GM23338 (cell line): ENCODE results near the gene SFTA2. TPM values are rescaled to one million over a fixed set of nuclear protein-coding genes. Genes with fewer than 3 reads are reported as not detected.

Experiments
- ATAC-seq: fragments of 200-7000 bp; cut with Tn5 transposase; 3 replicates; pipeline ENCODE4 v1.9.1; 2020
- DNase-seq: peaks from one replicate; pipeline ENCODE4 v3.0.0-alpha.2; 2015; ENCODE audit warnings: low spot score
- H2AFZ ChIP-seq: fragments of 200-600 bp; sonication (generic); 2 replicates; pipeline ENCODE4 v1.8.0; 2016; ENCODE audit warnings: antibody characterized with exemption, mild to moderate bottlenecking, moderate library complexity
- H3F3A ChIP-seq: fragments of 200-600 bp; sonication (generic); replicated peaks from 2 replicates; pipeline ENCODE4 v1.8.0; 2017; ENCODE audit warnings: antibody characterized with exemption, mixed run types, low read depth
- H3K27ac ChIP-seq: fragments of 200-600 bp; sonication (generic); 2 replicates; pipeline ENCODE4 v1.6.1; 2016; ENCODE audit warnings: low read depth
- H3K27me3 ChIP-seq: fragments of 200-600 bp; sonication (generic); 2 replicates; pipeline ENCODE4 v1.8.0; 2016; ENCODE audit warnings: mild to moderate bottlenecking, mixed run types, moderate library complexity; ENCODE audit not compliant: insufficient read depth
- H3K36me3 ChIP-seq: fragments of 200-600 bp; sonication (generic); 2 replicates; pipeline ENCODE4 v1.8.0; 2016; ENCODE audit warnings: mild to moderate bottlenecking; ENCODE audit not compliant: insufficient read depth
- H3K4me1 ChIP-seq: fragments of 200-600 bp; sonication (generic); 2 replicates; pipeline ENCODE4 v1.8.0; 2016; ENCODE audit warnings: mild to moderate bottlenecking, moderate library complexity; ENCODE audit not compliant: insufficient read depth
- H3K4me2 ChIP-seq: fragments of 200-600 bp; sonication (generic); 2 replicates; pipeline ENCODE4 v1.7.1; 2017; ENCODE audit warnings: mixed run types
- H3K4me3 ChIP-seq: fragments of 200-600 bp; sonication (generic); 2 replicates; pipeline ENCODE4 v1.6.1; 2016; ENCODE audit warnings: mixed run types
- H3K79me2 ChIP-seq: fragments of 200-600 bp; sonication (generic); replicated peaks from 2 replicates; pipeline ENCODE4 v1.8.0; 2017; ENCODE audit warnings: mild to moderate bottlenecking; ENCODE audit not compliant: insufficient read depth
- H3K9me2 ChIP-seq: fragments of 200-600 bp; sonication (generic); 2 replicates; pipeline ENCODE4 v1.8.0; 2017; ENCODE audit not compliant: insufficient read depth
- H4K20me1 ChIP-seq: fragments of 200-600 bp; sonication (generic); replicated peaks from 2 replicates; pipeline ENCODE4 v1.8.0; 2017; ENCODE audit warnings: mild to moderate bottlenecking; ENCODE audit not compliant: insufficient read depth
- H3K27ac Mint-ChIP-seq: 2 replicates; pipeline ENCODE4 v1.8.0; 2020; ENCODE audit warnings: inconsistent platforms, mild to moderate bottlenecking, moderate library complexity, mixed read lengths
- H3K27me3 Mint-ChIP-seq: 3 replicates; pipeline ENCODE4 v1.8.0; 2022; ENCODE audit warnings: low read depth, mild to moderate bottlenecking, moderate library complexity, mixed read lengths, inconsistent platforms; ENCODE audit not compliant: insufficient read depth, poor library complexity
- H3K36me3 Mint-ChIP-seq: 3 replicates; pipeline ENCODE4 v1.8.0; 2021; ENCODE audit warnings: low read depth, mild to moderate bottlenecking, inconsistent platforms, moderate library complexity, mixed read lengths
- H3K4me1 Mint-ChIP-seq: 3 replicates; pipeline ENCODE4 v1.8.0; 2020; ENCODE audit warnings: mild to moderate bottlenecking, inconsistent platforms, mixed read lengths
- H3K4me3 Mint-ChIP-seq: 3 replicates; pipeline ENCODE4 v1.8.0; 2021; ENCODE audit warnings: moderate library complexity, mild to moderate bottlenecking, inconsistent platforms, mixed read lengths
- H3K9me3 Mint-ChIP-seq: 3 replicates; pipeline ENCODE4 v1.8.0; 2020; ENCODE audit warnings: moderate library complexity, mild to moderate bottlenecking, inconsistent platforms, mixed read lengths
- CREB1 ChIP-seq: fragments of 250-450 bp; sonication (Bioruptor Pico); IDR thresholded peaks from 2 replicates; pipeline ENCODE4 v1.5.0; 2020; ENCODE audit warnings: low read depth, mild to moderate bottlenecking, moderate library complexity
- EZH2 ChIP-seq: fragments of 200-600 bp; sonication (generic); IDR thresholded peaks from one replicate; pipeline ENCODE4 v1.8.0; 2017; ENCODE audit warnings: antibody characterized with exemption, mild to moderate bottlenecking, low read depth; ENCODE audit not compliant: unreplicated experiment
- EZH2phosphoT487 ChIP-seq: fragments of 200-600 bp; sonication (generic); IDR thresholded peaks from one replicate; pipeline ENCODE4 v1.8.1; 2018; ENCODE audit warnings: antibody characterized with exemption; ENCODE audit not compliant: unreplicated experiment
- JUNB ChIP-seq: IDR thresholded peaks from one replicate; pipeline ENCODE4 v1.6.1; 2016; ENCODE audit warnings: antibody characterized with exemption; ENCODE audit not compliant: unreplicated experiment
- NANOG ChIP-seq: IDR thresholded peaks from 2 replicates; pipeline ENCODE4 v1.6.1; 2016; ENCODE audit warnings: antibody characterized with exemption, borderline replicate concordance
- POLR2AphosphoS5 ChIP-seq: IDR thresholded peaks from 2 replicates; pipeline ENCODE4 v1.6.1; 2016; ENCODE audit warnings: antibody characterized with exemption, low read depth
- STAT1 ChIP-seq: IDR thresholded peaks from one replicate; pipeline ENCODE4 v1.6.1; 2016; ENCODE audit warnings: antibody characterized with exemption; ENCODE audit not compliant: unreplicated experiment
- ZNF114 ChIP-seq: fragments of 250-450 bp; sonication (Bioruptor Pico); IDR thresholded peaks from 2 replicates; pipeline ENCODE4 v1.5.0; 2020; ENCODE audit warnings: mild to moderate bottlenecking, moderate library complexity
- ZNF331 ChIP-seq: fragments of 250-450 bp; sonication (Bioruptor Pico); IDR thresholded peaks from 2 replicates; pipeline ENCODE4 v1.5.0; 2020; ENCODE audit warnings: low read depth, mild to moderate bottlenecking, moderate library complexity
- long read RNA-seq: library from polyadenylated mRNA; unstranded; transcript quantifications from one replicate; pipeline ENCODE4 v2.0.0, GENCODE V29; 2020; ENCODE audit not compliant: unreplicated experiment
- polyA plus RNA-seq: library from polyadenylated mRNA; unstranded; fragments of >200 nt; fragmentation: Nextera tagmentation; extraction: Ambion mirVana; gene quantifications from 2 replicates; pipeline ENCODE4 v1.2.1, GENCODE V29; 2016
- total RNA-seq: library from RNA; depleted of rRNA; stranded (reverse); fragments of >200 nt; shearing (Covaris generic); gene quantifications from 2 replicates; pipeline ENCODE4 v1.2.3, GENCODE V29; 2014; rRNA removed
- TF ChIP-seq, protein P1 (sequence below), 2 experiments: fragments of 200-600 bp in 1 of 2; sonication (generic) in 1 of 2; conservative IDR thresholded peaks; 2 replicates each; pipeline versions ENCODE4 v1.5.1 to v1.6.1; 2016 to 2017; ENCODE audit warnings: antibody characterized with exemption in 2 of 2, low read depth in 2 of 2, mild to moderate bottlenecking in 2 of 2, moderate library complexity in 1 of 2
- TF ChIP-seq, protein P2 (sequence below): fragments of 250-450 bp; sonication (Bioruptor Pico); IDR thresholded peaks from 2 replicates; pipeline ENCODE4 v1.5.0; 2020; ENCODE audit warnings: mild to moderate bottlenecking, moderate library complexity
- TF ChIP-seq, protein P3 (sequence below): IDR thresholded peaks from 2 replicates; pipeline ENCODE4 v1.6.1; 2016; ENCODE audit warnings: antibody characterized with exemption
- TF ChIP-seq, protein P4 (sequence below): IDR thresholded peaks from one replicate; pipeline ENCODE4 v1.6.1; 2018; ENCODE audit warnings: antibody characterized with exemption; ENCODE audit not compliant: unreplicated experiment

The SFTA2 gene
- total RNA-seq (not detected in 2 replicates), polyA plus RNA-seq (not detected in 2 replicates)
- long read RNA-seq: 0 reads

DNA sequence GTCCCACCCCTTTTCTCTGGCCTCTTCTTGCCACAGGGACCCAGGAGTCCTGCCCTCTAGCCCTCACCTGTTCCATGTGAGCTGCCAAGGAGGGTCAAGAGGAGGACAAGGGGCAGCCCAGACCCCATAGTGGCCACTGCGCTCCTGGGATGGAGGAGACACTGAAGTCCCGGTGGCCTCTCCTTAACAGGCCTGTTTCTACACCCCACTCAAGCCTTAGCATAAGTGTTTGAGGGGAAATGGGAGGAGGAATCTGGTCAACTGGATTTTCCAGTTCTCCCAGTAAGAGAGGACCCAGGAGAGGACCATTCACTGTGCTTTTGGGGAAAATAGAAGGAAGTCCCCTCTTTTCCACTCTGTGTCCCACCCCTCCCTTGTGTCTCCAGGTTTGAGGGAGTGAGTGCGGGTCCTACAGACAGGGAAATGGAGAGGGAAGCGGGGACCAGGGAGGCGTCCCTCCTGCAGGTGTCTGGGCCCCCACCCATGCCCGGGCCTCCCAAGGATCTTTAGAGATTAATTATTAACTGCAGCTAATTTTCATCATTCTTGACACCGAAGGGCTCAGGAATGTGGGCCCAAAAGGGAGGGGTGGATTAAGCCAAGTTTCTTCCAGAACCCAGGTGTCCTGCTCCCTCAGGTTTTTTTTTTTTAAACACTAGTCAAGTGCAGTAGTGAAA is at the start of gene SFTA2:
TSS of gene SFTA2 (minus strand) at position 202 of the 677 bp plus-strand sequence. CDS start at position 128, 74 bp downstream.
- peaks cover 14% of the 10 kb centered on the region for H3K9me3 Mint-ChIP-seq
- no peak within 1 kb of the TSS for H3K4me2 ChIP-seq

More for the DNA sequence above, at the start of gene SFTA2:
- Histone ChIP-seq H3F3A (no peaks in the 10 kb centered on the region), H3K4me1 (no peaks in the 10 kb centered on the region; the same call in 1 of the 2 replicates), H2AFZ (no peak within 1 kb of the TSS), H3K79me2 (no peaks in the 10 kb centered on the region), H3K9me2 (no peaks in the 10 kb centered on the region), H3K27ac (no peak within 1 kb of the TSS), H3K36me3 (no peaks in the 10 kb centered on the region), H3K27me3 (no peaks in the 10 kb centered on the region), H3K4me3 (no peak within 1 kb of the TSS), H4K20me1 (no peaks in the 10 kb centered on the region)
- no peak for TF ChIP-seq NANOG
- TF ChIP-seq EZH2phosphoT487: no peak
- TF ChIP-seq, protein P1, sequence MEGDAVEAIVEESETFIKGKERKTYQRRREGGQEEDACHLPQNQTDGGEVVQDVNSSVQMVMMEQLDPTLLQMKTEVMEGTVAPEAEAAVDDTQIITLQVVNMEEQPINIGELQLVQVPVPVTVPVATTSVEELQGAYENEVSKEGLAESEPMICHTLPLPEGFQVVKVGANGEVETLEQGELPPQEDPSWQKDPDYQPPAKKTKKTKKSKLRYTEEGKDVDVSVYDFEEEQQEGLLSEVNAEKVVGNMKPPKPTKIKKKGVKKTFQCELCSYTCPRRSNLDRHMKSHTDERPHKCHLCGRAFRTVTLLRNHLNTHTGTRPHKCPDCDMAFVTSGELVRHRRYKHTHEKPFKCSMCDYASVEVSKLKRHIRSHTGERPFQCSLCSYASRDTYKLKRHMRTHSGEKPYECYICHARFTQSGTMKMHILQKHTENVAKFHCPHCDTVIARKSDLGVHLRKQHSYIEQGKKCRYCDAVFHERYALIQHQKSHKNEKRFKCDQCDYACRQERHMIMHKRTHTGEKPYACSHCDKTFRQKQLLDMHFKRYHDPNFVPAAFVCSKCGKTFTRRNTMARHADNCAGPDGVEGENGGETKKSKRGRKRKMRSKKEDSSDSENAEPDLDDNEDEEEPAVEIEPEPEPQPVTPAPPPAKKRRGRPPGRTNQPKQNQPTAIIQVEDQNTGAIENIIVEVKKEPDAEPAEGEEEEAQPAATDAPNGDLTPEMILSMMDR (conservative IDR thresholded peaks at IDR 0.05; ENCODE audit: low read depth in 2 of 2): no peak
- TF ChIP-seq ZNF331 (CRISPR knock-in tag): no peak
- no peak for TF ChIP-seq POLR2AphosphoS5
- TF ChIP-seq EZH2: no peak
- no peak for TF ChIP-seq STAT1
- TF ChIP-seq, protein P2, sequence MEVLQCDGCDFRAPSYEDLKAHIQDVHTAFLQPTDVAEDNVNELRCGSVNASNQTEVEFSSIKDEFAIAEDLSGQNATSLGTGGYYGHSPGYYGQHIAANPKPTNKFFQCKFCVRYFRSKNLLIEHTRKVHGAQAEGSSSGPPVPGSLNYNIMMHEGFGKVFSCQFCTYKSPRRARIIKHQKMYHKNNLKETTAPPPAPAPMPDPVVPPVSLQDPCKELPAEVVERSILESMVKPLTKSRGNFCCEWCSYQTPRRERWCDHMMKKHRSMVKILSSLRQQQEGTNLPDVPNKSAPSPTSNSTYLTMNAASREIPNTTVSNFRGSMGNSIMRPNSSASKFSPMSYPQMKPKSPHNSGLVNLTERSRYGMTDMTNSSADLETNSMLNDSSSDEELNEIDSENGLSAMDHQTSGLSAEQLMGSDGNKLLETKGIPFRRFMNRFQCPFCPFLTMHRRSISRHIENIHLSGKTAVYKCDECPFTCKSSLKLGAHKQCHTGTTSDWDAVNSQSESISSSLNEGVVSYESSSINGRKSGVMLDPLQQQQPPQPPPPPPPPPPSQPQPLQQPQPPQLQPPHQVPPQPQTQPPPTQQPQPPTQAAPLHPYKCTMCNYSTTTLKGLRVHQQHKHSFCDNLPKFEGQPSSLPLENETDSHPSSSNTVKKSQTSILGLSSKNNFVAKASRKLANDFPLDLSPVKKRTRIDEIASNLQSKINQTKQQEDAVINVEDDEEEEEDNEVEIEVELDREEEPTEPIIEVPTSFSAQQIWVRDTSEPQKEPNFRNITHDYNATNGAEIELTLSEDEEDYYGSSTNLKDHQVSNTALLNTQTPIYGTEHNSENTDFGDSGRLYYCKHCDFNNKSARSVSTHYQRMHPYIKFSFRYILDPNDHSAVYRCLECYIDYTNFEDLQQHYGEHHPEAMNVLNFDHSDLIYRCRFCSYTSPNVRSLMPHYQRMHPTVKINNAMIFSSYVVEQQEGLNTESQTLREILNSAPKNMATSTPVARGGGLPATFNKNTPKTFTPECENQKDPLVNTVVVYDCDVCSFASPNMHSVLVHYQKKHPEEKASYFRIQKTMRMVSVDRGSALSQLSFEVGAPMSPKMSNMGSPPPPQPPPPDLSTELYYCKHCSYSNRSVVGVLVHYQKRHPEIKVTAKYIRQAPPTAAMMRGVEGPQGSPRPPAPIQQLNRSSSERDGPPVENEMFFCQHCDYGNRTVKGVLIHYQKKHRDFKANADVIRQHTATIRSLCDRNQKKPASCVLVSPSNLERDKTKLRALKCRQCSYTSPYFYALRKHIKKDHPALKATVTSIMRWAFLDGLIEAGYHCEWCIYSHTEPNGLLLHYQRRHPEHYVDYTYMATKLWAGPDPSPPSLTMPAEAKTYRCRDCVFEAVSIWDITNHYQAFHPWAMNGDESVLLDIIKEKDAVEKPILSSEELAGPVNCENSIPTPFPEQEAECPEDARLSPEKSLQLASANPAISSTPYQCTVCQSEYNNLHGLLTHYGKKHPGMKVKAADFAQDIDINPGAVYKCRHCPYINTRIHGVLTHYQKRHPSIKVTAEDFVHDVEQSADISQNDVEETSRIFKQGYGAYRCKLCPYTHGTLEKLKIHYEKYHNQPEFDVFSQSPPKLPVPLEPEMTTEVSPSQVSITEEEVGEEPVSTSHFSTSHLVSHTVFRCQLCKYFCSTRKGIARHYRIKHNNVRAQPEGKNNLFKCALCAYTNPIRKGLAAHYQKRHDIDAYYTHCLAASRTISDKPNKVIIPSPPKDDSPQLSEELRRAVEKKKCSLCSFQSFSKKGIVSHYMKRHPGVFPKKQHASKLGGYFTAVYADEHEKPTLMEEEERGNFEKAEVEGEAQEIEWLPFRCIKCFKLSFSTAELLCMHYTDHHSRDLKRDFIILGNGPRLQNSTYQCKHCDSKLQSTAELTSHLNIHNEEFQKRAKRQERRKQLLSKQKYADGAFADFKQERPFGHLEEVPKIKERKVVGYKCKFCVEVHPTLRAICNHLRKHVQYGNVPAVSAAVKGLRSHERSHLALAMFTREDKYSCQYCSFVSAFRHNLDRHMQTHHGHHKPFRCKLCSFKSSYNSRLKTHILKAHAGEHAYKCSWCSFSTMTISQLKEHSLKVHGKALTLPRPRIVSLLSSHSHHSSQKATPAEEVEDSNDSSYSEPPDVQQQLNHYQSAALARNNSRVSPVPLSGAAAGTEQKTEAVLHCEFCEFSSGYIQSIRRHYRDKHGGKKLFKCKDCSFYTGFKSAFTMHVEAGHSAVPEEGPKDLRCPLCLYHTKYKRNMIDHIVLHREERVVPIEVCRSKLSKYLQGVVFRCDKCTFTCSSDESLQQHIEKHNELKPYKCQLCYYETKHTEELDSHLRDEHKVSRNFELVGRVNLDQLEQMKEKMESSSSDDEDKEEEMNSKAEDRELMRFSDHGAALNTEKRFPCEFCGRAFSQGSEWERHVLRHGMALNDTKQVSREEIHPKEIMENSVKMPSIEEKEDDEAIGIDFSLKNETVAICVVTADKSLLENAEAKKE: no peak
- TF ChIP-seq ZNF114 (CRISPR knock-in tag): no peak
- TF ChIP-seq JUNB: no peak
- TF ChIP-seq CREB1 (CRISPR knock-in tag): no peak
- TF ChIP-seq, protein P3, sequence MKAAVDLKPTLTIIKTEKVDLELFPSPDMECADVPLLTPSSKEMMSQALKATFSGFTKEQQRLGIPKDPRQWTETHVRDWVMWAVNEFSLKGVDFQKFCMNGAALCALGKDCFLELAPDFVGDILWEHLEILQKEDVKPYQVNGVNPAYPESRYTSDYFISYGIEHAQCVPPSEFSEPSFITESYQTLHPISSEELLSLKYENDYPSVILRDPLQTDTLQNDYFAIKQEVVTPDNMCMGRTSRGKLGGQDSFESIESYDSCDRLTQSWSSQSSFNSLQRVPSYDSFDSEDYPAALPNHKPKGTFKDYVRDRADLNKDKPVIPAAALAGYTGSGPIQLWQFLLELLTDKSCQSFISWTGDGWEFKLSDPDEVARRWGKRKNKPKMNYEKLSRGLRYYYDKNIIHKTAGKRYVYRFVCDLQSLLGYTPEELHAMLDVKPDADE: no peak
- TF ChIP-seq, protein P4, sequence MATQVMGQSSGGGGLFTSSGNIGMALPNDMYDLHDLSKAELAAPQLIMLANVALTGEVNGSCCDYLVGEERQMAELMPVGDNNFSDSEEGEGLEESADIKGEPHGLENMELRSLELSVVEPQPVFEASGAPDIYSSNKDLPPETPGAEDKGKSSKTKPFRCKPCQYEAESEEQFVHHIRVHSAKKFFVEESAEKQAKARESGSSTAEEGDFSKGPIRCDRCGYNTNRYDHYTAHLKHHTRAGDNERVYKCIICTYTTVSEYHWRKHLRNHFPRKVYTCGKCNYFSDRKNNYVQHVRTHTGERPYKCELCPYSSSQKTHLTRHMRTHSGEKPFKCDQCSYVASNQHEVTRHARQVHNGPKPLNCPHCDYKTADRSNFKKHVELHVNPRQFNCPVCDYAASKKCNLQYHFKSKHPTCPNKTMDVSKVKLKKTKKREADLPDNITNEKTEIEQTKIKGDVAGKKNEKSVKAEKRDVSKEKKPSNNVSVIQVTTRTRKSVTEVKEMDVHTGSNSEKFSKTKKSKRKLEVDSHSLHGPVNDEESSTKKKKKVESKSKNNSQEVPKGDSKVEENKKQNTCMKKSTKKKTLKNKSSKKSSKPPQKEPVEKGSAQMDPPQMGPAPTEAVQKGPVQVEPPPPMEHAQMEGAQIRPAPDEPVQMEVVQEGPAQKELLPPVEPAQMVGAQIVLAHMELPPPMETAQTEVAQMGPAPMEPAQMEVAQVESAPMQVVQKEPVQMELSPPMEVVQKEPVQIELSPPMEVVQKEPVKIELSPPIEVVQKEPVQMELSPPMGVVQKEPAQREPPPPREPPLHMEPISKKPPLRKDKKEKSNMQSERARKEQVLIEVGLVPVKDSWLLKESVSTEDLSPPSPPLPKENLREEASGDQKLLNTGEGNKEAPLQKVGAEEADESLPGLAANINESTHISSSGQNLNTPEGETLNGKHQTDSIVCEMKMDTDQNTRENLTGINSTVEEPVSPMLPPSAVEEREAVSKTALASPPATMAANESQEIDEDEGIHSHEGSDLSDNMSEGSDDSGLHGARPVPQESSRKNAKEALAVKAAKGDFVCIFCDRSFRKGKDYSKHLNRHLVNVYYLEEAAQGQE: no peak
- ATAC-seq (no peak), DNase-seq (no peak)
- H3K27ac Mint-ChIP-seq: no peak within 1 kb of the TSS
- H3K4me1 Mint-ChIP-seq: peaks cover 10% of the 10 kb centered on the region
- no peak within 1 kb of the TSS for H3K4me3 Mint-ChIP-seq
- H3K36me3 Mint-ChIP-seq: peaks cover 21% of the 10 kb centered on the region
- H3K27me3 Mint-ChIP-seq: peaks cover 10% of the 10 kb centered on the region
